LHCN-M2 (cell line): ENCODE measurements around the gene SRRM5. TPM values are rescaled to one million over a fixed set of nuclear protein-coding genes. Genes with fewer than 3 reads are reported as not detected.
"Not testable (repeated sequence)": the region's sequence is repeated elsewhere in the genome, so short reads cannot be mapped to it uniquely, and the experiment has no call there.

Source experiments
- DNase-seq: peaks from one replicate; pipeline ENCODE4 v3.0.0-alpha.2; 2012; ENCODE audit warnings: low read depth
- total RNA-seq: library from RNA; depleted of rRNA; stranded (reverse); fragments of >200 nt; gene quantifications from 2 replicates; pipeline ENCODE4 v1.2.3, GENCODE V29; 2014

SRRM5 gene
- total RNA-seq, 1 experiment from 2014 or later, result 0.11 TPM

DNA sequence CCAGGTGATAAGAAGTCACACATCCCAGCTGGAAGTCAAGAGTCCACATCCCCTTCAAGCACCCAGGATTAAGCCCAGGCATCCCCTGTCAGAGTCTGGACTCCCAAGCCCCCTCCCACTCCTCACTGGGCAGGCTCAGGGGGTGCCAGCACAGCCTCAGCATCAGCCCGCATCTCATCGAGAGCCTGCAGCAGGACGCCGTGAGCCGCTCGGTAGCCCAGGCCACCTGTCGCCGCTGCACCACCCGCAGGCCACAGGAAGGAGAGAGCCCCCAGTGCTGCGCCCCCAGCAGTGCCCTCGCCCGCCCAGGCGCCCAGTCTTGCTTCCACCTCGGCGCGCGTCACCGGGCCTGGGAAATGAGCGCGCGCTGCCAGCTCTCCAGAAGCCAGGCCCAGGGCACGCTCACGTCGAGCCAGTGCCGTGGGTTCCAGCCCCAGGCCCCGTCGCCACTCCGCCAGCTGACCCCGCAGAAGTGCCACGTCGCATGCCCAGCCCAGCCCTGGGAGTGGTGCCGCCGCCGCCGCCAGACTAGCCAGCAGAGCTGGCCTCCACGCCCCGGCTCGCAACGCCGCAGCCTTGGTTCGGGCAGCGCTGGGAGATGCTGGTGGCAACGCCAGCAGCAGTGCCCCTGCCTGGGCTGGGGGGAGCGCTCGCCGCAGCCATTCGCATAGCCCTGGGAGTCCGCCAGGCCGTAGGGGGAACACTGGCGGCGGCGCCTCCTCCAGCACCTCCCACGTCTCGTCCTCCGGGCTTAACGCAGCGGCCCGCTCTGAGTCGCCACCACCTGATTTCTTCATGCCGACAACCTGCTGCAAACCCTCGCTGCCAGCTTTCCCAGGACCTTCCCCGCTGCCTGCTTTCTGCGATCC lies 19.8 kb upstream of the SRRM5 start:
- no peak for DNase-seq

- DNase-seq, result no peak
Measured at GRCh38 chr19:43592800-43593350, 19.0 kb upstream of the SRRM5 start.

- DNase-seq, result no peak
Measured at GRCh38 chr19:43594081-43594697, 17.7 kb upstream of the SRRM5 start.

DNA sequence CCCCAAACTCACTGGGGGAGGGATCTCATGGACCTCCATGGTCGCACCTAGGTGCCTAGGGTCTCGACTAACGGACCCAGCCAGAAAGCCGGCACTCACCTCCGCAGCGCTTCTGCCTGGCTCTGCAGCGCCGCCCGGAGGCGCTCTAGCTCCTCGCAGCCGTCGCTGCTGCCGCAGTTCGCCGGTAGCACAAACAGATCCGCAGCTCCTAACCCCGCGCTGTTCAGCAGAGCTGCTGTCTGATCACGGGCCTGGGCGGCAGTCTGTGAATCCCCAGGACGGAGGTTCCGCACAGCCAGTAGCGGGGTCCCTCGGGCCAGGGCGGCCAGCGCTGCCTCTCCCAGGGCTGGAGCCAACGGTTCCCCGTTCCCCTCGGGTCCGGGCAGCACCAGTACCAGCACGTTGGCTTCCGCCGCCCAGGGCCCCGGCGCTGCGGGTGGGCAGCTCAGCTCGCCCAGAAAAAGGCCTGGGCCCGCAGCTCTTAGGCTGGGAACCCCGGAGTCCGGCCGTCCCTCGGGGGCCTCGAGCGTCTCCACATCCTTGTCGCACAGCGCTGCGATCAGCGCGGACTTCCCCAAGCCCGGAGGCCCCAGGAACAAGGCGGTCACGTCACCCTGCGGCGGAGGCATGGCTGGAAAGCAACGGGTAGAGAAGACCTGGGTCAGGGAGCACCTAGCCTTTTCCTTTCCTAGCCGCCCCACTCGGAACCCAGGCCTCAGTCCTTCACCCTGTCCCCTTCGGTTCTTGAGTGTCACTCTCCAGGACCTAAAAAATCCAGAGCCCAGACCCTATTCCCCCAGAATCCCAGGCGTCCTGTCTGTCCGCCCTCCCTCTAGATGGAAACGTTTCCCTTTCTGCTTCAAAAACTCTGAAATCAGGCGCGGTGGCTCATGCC lies 16.9 kb upstream of the SRRM5 start:
- peak; percentile 44 for DNase-seq

- DNase-seq, result no peak
Measured at GRCh38 chr19:43595605-43595998, 16.3 kb upstream of the SRRM5 start.

- peak; percentile 99 for DNase-seq
Measured at GRCh38 chr19:43595999-43596841, 15.7 kb upstream of the SRRM5 start, which contains the start of the genes IRGQ and ZNF576. TSS of gene IRGQ (minus strand) at chr19:43596134. CDS start at chr19:43595338, 796 bp downstream. TSS of gene ZNF576 (plus strand) at chr19:43596595. CDS start at chr19:43597109, 514 bp downstream.

DNA sequence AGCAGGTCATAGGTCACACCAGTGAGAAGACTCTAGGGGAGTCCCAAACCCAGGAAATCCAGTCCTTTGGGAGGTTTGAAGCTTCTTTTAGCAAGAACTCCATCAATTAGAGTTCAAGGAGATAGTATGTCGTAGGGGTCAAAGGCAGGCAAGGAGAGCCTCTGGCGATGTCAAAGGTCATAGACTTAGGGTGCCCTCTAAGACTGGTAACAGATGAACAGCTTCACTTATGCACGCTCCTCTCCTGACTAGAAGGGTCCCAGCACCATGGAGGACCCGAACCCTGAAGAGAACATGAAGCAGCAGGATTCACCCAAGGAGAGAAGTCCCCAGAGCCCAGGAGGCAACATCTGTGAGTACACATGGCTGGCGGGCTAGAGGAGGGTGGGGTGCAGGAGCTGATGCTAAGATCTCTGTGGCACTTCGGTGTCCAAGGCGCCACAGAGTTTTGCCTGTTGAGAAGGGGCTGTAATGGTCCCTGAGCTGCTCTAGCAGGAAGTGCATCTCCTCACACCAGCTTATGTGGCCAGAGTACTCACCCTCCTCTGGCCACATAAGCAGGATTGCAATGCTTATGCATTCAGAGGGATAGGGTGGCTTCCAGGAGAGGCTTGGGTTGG lies 14.9 kb upstream of the SRRM5 start:
- DNase-seq, result no peak

GRCh38 chr19:43597876-43598275 lies 14.0 kb upstream of the SRRM5 start:
- no peak for DNase-seq

GRCh38 chr19:43598445-43599240 lies 13.2 kb upstream of the SRRM5 start:
- DNase-seq, result no peak

DNA sequence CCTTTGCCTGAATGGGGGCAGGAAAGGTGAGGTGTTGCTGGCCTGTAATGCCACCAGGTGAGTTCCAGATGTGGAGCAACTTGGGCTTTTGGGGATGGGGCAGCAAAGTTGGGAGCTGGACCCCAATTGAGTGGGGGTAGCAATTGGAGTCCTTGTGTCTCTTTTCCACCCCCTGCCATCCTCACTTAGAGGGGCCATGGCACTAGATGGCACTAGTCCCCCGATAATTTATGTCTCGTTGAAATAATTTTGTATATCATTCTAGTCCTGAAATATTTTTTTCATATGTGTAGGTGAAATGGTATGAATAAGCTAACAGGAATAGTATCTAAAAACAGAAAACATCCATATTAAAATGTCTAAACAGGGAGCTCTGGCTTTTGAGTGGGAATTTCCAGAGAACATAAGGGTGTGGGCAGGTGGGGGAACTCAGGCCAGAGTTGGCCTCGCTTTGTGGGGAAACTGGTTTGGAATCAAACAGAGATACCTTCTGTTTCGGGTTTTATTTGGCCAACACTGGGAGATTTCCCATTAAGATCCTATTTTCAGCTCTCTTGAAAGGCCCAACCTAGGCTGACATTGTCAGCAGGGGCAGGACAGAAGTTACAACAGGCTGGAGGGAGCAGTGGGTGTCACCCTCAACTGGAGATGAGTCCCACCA lies 12.1 kb upstream of the SRRM5 start:
- DNase-seq, result no peak

GRCh38 chr19:43600326-43600725 lies 11.6 kb upstream of the SRRM5 start:
- DNase-seq, result not testable (repeated sequence)

DNA sequence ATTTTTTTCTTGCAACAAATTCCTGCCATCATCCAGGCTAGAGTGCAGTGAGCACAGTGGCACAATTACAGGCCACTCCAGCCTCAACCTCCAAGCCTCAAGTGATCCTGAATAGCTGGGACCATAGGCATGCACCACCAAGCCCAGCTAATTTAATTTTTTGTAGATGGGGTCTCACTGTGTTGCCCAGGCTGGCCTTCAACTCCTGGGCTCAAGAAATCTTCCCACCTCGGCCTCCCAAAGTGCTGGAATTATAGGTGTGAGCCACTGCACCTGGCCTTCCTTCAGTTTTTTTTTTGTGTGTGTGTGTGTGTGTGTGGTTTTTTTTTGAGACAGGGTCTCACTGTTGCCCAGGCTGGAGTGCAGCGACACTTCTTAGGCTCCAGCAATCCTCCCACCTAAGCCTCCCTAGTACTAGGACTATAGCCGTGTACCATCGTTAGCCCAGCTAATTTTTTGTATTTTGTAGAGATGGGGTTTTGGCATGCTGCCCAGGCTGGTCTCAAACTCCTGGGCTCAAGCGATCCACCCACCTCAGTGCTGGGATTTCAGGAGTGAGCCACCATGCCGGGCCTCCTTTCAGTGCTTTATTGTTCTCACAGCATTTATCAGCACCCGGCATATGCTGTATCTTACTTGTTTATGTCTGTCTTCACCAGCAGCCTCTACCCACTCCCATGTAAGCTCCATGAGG lies 5.9 kb upstream of the SRRM5 start:
- no peak for DNase-seq

DNA sequence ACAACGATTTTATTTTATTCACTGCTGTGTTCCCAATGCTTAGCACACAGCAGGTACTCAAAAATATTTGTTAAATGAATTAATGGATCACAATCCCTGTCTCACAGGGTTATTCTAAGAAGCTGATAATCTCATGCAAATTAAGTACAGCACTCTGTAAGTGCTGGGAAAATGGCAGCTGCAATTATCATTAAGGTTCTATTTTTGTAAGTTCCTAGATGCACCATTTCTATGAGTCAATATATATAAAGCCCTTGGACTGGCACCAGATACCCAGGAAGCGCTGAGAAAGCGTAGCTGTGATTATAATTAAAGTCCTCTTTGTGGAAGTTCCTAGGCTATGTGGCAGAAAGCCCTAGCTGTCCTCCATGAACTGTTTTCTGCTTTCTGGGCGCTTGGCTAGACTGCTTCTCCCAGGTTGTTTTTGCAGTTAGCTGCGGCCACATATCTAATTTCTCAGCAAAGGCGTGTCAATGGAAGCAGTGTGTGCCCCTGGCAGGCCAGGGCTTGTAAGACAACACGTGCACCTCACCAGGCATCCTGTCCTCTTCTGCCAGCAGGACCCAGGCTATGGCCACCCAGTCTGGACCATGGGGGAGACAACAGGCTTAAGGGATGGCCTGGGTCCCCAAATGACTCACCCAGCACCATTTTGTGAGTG lies 5.2 kb upstream of the SRRM5 start:
- no peak for DNase-seq

GRCh38 chr19:43607238-43608205 lies 4.4 kb upstream of the SRRM5 start:
- no peak for DNase-seq

DNA sequence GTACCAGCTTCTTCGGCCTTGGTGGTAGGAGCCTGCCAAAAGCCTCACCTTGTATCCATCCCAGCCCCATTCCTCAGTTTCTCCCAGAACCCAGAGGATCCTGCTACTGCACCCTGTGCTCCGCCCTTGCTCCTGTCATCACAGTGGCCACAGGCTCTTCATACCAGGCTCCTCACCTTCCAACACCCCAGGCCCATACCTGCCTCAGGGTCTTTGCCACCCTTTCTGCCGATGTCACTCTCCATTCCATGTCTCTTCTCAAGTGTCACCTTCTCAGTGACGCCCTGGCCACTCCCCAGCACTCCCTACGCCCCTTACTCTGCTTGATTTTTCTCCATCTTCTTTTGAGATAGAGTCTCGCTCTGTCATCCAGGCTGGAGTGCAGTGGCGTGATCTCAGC lies 2.0 kb upstream of the SRRM5 start:
- DNase-seq, result no peak

DNA sequence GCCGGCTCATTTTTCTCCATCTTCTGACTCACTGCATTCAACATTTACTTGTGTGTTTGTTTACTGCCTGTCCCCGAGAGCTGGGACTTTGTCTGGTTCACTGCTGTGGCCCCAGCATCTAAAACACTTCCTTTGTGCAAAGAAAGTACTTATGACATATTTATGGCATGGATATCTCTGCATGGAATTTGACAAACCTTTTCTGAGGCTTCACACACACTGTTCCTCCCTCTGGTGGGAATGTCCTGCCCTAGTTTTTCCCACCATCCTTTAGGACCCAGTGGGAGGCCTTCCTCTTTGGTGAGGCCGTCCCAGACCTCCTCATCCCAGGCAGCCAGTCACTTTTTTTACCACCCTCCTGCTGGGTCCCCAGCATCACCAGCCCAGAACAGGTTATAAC lies 1.4 kb upstream of the SRRM5 start:
- DNase-seq, result no peak
